K562 treated with DMSO at 1 percent for 4 hours (cell line): ENCODE measurements around the gene ALDH1A3. TPM values are rescaled to one million over a fixed set of nuclear protein-coding genes. Genes with fewer than 3 reads are reported as not detected.

Source experiments
- total RNA-seq: library from RNA; unstranded; fragments of 300-600 nt; gene quantifications from 2 replicates; pipeline ENCODE4 v1.2.3, GENCODE V29; 2022; ENCODE audit not compliant: insufficient read depth

ALDH1A3 gene
- total RNA-seq, result not detected in 2 replicates

DNA sequence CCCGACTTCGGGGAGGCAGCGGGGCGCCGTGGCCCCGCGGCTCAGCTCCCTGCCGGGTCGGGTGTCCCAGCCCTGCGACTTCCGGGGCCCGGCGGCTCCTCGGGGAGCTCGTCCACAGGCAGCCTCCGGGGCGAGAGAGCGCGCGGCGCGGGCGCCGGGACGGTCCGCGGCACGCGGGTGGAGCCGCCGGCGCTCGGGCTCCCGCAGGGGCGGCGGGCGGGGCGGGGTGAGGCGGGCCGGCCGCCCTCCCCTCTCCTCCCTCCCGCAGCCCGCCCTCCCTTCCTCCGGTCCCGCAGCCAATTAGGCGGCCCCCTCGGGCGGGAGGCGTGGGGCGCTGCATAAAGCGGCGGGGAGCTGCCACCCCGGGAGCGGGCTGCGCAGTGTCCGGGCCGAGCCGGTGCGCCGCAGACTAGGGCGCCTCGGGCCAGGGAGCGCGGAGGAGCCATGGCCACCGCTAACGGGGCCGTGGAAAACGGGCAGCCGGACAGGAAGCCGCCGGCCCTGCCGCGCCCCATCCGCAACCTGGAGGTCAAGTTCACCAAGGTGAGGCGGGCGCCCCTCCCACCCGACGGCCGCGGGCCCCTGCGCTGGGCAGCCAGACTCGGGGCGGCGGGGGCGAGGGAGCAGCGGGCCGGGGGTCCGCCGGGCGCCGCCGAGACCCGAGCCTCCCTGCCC lies at the start of gene ALDH1A3:
TSS of gene ALDH1A3 (plus strand) at position 368 of the 675 bp plus-strand sequence. CDS start at position 445, 77 bp downstream.

DNA sequence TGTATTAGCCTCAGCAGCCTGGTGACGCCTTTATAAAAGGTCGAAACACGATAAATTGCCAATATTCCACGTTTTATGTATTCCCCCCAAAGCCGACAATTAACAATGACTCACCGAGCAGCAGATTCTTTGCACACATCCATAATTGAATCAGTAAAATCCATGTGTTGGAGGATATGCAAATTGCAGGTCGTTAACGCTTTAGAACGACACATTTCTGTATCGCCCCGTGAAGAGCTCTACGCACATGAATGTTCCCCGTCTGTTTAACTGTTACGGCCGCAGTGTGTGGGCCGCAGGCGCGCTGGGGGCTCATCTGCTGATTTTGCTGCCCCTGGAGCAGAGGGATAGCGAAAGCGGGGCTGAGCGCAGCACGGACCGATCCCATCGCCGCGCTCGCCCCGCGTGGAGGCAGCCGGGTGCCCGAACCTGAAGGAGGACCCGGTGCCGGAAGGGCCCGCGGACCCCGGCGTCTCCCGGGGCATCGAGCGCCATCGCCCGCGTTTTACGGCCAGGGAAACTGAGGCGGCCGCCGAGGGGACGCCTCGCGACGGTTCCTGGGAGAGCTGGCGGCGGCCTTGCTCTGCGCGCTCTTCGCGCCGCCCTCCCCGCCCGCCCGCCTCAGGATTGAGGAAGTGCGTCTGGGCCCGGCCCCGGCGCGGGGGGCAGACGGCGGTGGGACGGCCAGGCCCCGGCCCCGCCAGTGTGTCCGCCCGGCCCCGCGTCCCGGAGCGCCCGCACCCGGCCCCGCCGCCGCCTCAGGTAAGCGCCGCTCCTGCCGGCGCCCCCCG lies 39.3 kb downstream of the ALDH1A3 start, which contains the start of gene LRRK1:
TSS of gene LRRK1 (plus strand) at position 668 of the 791 bp plus-strand sequence. CDS start 5,276 bp downstream, outside the sequence.

Other genes starting within 250 kb of the ALDH1A3 start
- 0.51 TPM in 1 of 2 replicates, not detected in the other for gene LRRK1, start 39.5 kb downstream of the ALDH1A3 start, total RNA-seq